Measurements from ENCODE around the gene STAT1. TPM values are rescaled to one million over a fixed set of nuclear protein-coding genes. Genes with fewer than 3 reads are reported as not detected.
A peak's percentile ranks its signal among the peaks of the same experiment; 100 is the strongest.

STAT1 gene
- total RNA-seq, 6 donors from 2014 or later: 69.3 to 120 (median 83.1) TPM

GRCh38 chr2:191012845-191013681, 908 bp downstream of the STAT1 start:
- H3K4me1 ChIP-seq: peaks cover 33 to 50% (median 41%) of the 10 kb centered on the region in 4 donors
- WGBS, 2 donors: 19 to 23% methylated on average over 14 of the region's 14 CpGs
- peak overlapping the region; percentile 90 to 97 (median 93) for H3K27ac ChIP-seq
- DNase-seq: peak in 1 of 2 donors; percentile 42
- H3K4me3 ChIP-seq: peak overlapping the region; percentile 68 to 88 (median 84)
- no peaks in the 10 kb centered on the region for H3K9me3 ChIP-seq
- H3K27me3 ChIP-seq: no peaks in the 10 kb centered on the region
- ATAC-seq (ENCODE audit: low FRiP score in 2 of 2): peak; percentile 8 to 30
- TF ChIP-seq POLR2AphosphoS5 (IDR thresholded peaks at IDR 0.05) (no peak), POLR2A (IDR thresholded peaks at IDR 0.05) (no peak), EP300 (IDR thresholded peaks at IDR 0.05) (no peak), CTCF (IDR thresholded peaks at IDR 0.05) (no peak)
- H3K36me3 ChIP-seq: peaks cover 0 to 23% (median 6%) of the 10 kb centered on the region in 4 donors

- TF ChIP-seq POLR2AphosphoS5 (IDR thresholded peaks at IDR 0.05) (no peak), EP300 (IDR thresholded peaks at IDR 0.05) (no peak), POLR2A (IDR thresholded peaks at IDR 0.05) (no peak), CTCF (IDR thresholded peaks at IDR 0.05) (no peak)
- peaks cover 33 to 53% (median 41%) of the 10 kb centered on the region in 4 donors for H3K4me1 ChIP-seq
- 43 to 94% methylated on average over 3 of the region's 3 CpGs for WGBS, 2 donors
Measured at GRCh38 chr2:191012346-191012745, 1.6 kb downstream of the STAT1 start.

GRCh38 chr2:191010887-191011885, 2.8 kb downstream of the STAT1 start:
- H3K9me3 ChIP-seq: no peaks in the 10 kb centered on the region
- no peak for TF ChIP-seq POLR2A (IDR thresholded peaks at IDR 0.05)
- TF ChIP-seq EP300 (IDR thresholded peaks at IDR 0.05): no peak
- no peak for TF ChIP-seq CTCF (IDR thresholded peaks at IDR 0.05)
- TF ChIP-seq POLR2AphosphoS5 (IDR thresholded peaks at IDR 0.05): no peak
- H3K27ac ChIP-seq: peak overlapping the region in 1 of 4 donors; percentile 95
- no peaks in the 10 kb centered on the region for H3K27me3 ChIP-seq
- 76 to 77% methylated on average over 12 to 14 of the region's 14 CpGs for WGBS, 2 donors
- DNase-seq: no peak
- no peak for ATAC-seq (ENCODE audit: low FRiP score in 2 of 2)
- H3K36me3 ChIP-seq: peaks cover 12 to 42% (median 22%) of the 10 kb centered on the region in 4 donors
- H3K4me3 ChIP-seq: peak overlapping the region in 2 of 4 donors; percentile 87 to 88
- H3K4me1 ChIP-seq: peaks cover 33 to 53% (median 41%) of the 10 kb centered on the region in 4 donors

More at GRCh38 chr2:191012346-191012745, 1.6 kb downstream of the STAT1 start:
- DNase-seq: no peak
- H3K27me3 ChIP-seq: no peaks in the 10 kb centered on the region
- H3K36me3 ChIP-seq: peaks cover under 1 to 31% (median 10%) of the 10 kb centered on the region in 4 donors
- peak overlapping the region; percentile 90 to 97 (median 93) for H3K27ac ChIP-seq
- ATAC-seq (ENCODE audit: low FRiP score in 2 of 2): no peak
- H3K9me3 ChIP-seq: no peaks in the 10 kb centered on the region
- peak overlapping the region in 3 of 4 donors; percentile 81 to 88 (median 87) for H3K4me3 ChIP-seq

- no peaks in the 10 kb centered on the region for H3K9me3 ChIP-seq
- ATAC-seq (ENCODE audit: low FRiP score in 2 of 2) (no peak), DNase-seq (no peak)
- no peak overlapping the region for H3K4me3 ChIP-seq
- peaks cover 30 to 50% (median 35%) of the 10 kb centered on the region in 4 donors for H3K4me1 ChIP-seq
- WGBS, 2 donors: 98% methylated on average over 4 of the region's 4 CpGs
- peaks cover 16 to 56% (median 36%) of the 10 kb centered on the region in 4 donors for H3K36me3 ChIP-seq
- H3K27ac ChIP-seq: no peak overlapping the region
- no peak for TF ChIP-seq POLR2AphosphoS5 (IDR thresholded peaks at IDR 0.05)
- no peak for TF ChIP-seq CTCF (IDR thresholded peaks at IDR 0.05)
- TF ChIP-seq POLR2A (IDR thresholded peaks at IDR 0.05): no peak
- TF ChIP-seq EP300 (IDR thresholded peaks at IDR 0.05): no peak
- no peaks in the 10 kb centered on the region for H3K27me3 ChIP-seq
Measured at GRCh38 chr2:191009541-191010374, 4.2 kb downstream of the STAT1 start.
